ENCODE measurements around the gene CDH12.

- peak in 2 of 3 donors; percentile 33 to 42 for TF ChIP-seq CTCF (IDR thresholded peaks at IDR 0.05)
- no peak for TF ChIP-seq POLR2A (IDR thresholded peaks at IDR 0.05)
Measured at GRCh38 chr5:21817668-21818369, 1035.3 kb downstream of the CDH12 start.
